Measurements from ENCODE around the gene C1orf87.
A peak's percentile ranks its signal among the peaks of the same experiment; 100 is the strongest.
"Not testable (repeated sequence)": the region's sequence is repeated elsewhere in the genome, so short reads cannot be mapped to it uniquely, and the experiment has no call there.

C1orf87 gene

GRCh38 chr1:59971464-59971911, 102.1 kb downstream of the C1orf87 start:
- FAIRE-seq (peak; percentile 36), DNase-seq (ENCODE audit: insufficient read length, low spot score) (peak; percentile 80)
- no peak for TF ChIP-seq POLR2A (IDR thresholded peaks at IDR 0.05; ENCODE audit: low read depth, low read length)

- not testable (repeated sequence) for FAIRE-seq; DNase-seq (ENCODE audit: insufficient read length, low spot score)
Observed at GRCh38 chr1:59969542-59970175, 103.9 kb downstream of the C1orf87 start.

- FAIRE-seq; DNase-seq (ENCODE audit: insufficient read length, low spot score): not testable (repeated sequence)
Observed at GRCh38 chr1:59968746-59969145, 104.8 kb downstream of the C1orf87 start.

- no peak for TF ChIP-seq POLR2A (IDR thresholded peaks at IDR 0.05; ENCODE audit: low read depth, low read length)
- FAIRE-seq: no peak
- no peak for DNase-seq (ENCODE audit: insufficient read length, low spot score)
Observed at GRCh38 chr1:59967780-59968179, 105.8 kb downstream of the C1orf87 start.

GRCh38 chr1:59967141-59967697, 106.4 kb downstream of the C1orf87 start:
- DNase-seq (ENCODE audit: insufficient read length, low spot score) (no peak), FAIRE-seq (no peak)
- TF ChIP-seq POLR2A (IDR thresholded peaks at IDR 0.05; ENCODE audit: low read depth, low read length): no peak

GRCh38 chr1:59952065-59952464, 121.5 kb downstream of the C1orf87 start:
- no peak for FAIRE-seq
- no peak for DNase-seq (ENCODE audit: insufficient read length, low spot score)
- no peak for TF ChIP-seq POLR2A (IDR thresholded peaks at IDR 0.05; ENCODE audit: low read depth, low read length)

- FAIRE-seq (no peak), DNase-seq (ENCODE audit: insufficient read length, low spot score) (no peak)
- no peak for TF ChIP-seq POLR2A (IDR thresholded peaks at IDR 0.05; ENCODE audit: low read depth, low read length)
Observed at GRCh38 chr1:59949648-59950047, 123.9 kb downstream of the C1orf87 start.

- FAIRE-seq (no peak), DNase-seq (ENCODE audit: insufficient read length, low spot score) (no peak)
- TF ChIP-seq POLR2A (IDR thresholded peaks at IDR 0.05; ENCODE audit: low read depth, low read length): no peak
Observed at GRCh38 chr1:59948990-59949389, 124.6 kb downstream of the C1orf87 start.

- no peak for TF ChIP-seq POLR2A (IDR thresholded peaks at IDR 0.05; ENCODE audit: low read depth, low read length)
- DNase-seq (ENCODE audit: insufficient read length, low spot score) (peak; percentile 27), FAIRE-seq (peak; percentile 89)
Observed at GRCh38 chr1:59947047-59947938, 126.3 kb downstream of the C1orf87 start.

GRCh38 chr1:59945790-59946189, 127.8 kb downstream of the C1orf87 start:
- TF ChIP-seq POLR2A (IDR thresholded peaks at IDR 0.05; ENCODE audit: low read depth, low read length): no peak
- FAIRE-seq: no peak
- no peak for DNase-seq (ENCODE audit: insufficient read length, low spot score)

Data from H54 (cell line).